H1 (cell line): Measurements from ENCODE around the gene MAP2K7. TPM values are rescaled to one million over a fixed set of nuclear protein-coding genes. Genes with fewer than 3 reads are reported as not detected.

Experiments
- CTCF ChIA-PET: fragments of 300-600 bp; sonication (Branson Sonifier 250); formaldehyde crosslinking; loops from one replicate; lab custom pipeline; 2021; ENCODE audit not compliant: partially characterized antibody; lab: Charles Lee
- POLR2A ChIA-PET: fragments of 300-600 bp; sonication (Branson Sonifier 250); formaldehyde crosslinking; loops from one replicate; lab custom pipeline; 2021; ENCODE audit warnings: inconsistent platforms; ENCODE audit not compliant: partially characterized antibody; lab: Charles Lee
- DNase-seq, 2 experiments: peaks; one replicate each; pipeline versions ENCODE4 v3.0.0 to v3.0.0-alpha.2; 2010 to 2022; ENCODE audit warnings: low spot score in 2 of 2, low read depth in 1 of 2, mixed read lengths in 1 of 2
- FAIRE-seq: peaks from 2 replicates; lab custom pipeline; 2011; peaks lifted over from hg19 to GRCh38; lab: Jason Lieb, UNC
- H2AFZ ChIP-seq: 2 replicates; pipeline ENCODE4 v1.8.1; 2012; ENCODE audit warnings: low read length, inconsistent platforms
- H2AK5ac ChIP-seq: 2 replicates; pipeline ENCODE4 v1.6.1; 2013; ENCODE audit warnings: low read depth, low read length
- H2BK120ac ChIP-seq: replicated peaks from 2 replicates; pipeline ENCODE3; 2013; ENCODE audit warnings: low read depth, low read length, inconsistent platforms
- H2BK12ac ChIP-seq: 2 replicates; pipeline ENCODE4 v1.6.1; 2013; ENCODE audit warnings: low read depth, low read length
- H2BK15ac ChIP-seq: 2 replicates; pipeline ENCODE4 v1.6.1; 2013; ENCODE audit warnings: low read length
- H2BK20ac ChIP-seq: 2 replicates; pipeline ENCODE4 v1.6.1; 2013; ENCODE audit warnings: low read length
- H2BK5ac ChIP-seq: 2 replicates; pipeline ENCODE4 v1.6.1; 2013; ENCODE audit warnings: low read depth, low read length
- H3K14ac ChIP-seq: 2 replicates; pipeline ENCODE4 v1.6.1; 2013; ENCODE audit warnings: inconsistent platforms; ENCODE audit not compliant: insufficient read length
- H3K18ac ChIP-seq: 2 replicates; pipeline ENCODE4 v1.6.1; 2013; ENCODE audit warnings: low read length; ENCODE audit errors: extremely low read depth
- H3K23ac ChIP-seq: 2 replicates; pipeline ENCODE4 v1.6.1; 2013; ENCODE audit warnings: inconsistent platforms; ENCODE audit not compliant: insufficient read length
- H3K23me2 ChIP-seq: 2 replicates; pipeline ENCODE4 v1.6.1; 2013; ENCODE audit warnings: low read depth, low read length
- H3K27ac ChIP-seq: 2 replicates; pipeline ENCODE4 v1.6.1; 2011; ENCODE audit warnings: low read depth, low read length, inconsistent platforms
- H3K27me3 ChIP-seq, 4 experiments: replicated peaks in 1 of 4; 1 replicate in 1 of 4; 2 replicates in 3 of 4; pipeline versions ENCODE4 v1.6.1 to v1.8.1; 2011 to 2013; ENCODE audit warnings: low read length in 3 of 4, mild to moderate bottlenecking in 3 of 4, inconsistent platforms in 2 of 4, mixed read lengths in 2 of 4, moderate library complexity in 1 of 4; ENCODE audit not compliant: control insufficient read depth in 3 of 4, insufficient read depth in 3 of 4; ENCODE audit errors: extremely low read depth in 1 of 4
- H3K36me3 ChIP-seq, 4 experiments: 2 replicates each; pipeline versions ENCODE4 v1.6.1 to v1.8.1; 2011 to 2013; ENCODE audit warnings: mild to moderate bottlenecking in 4 of 4, low read length in 3 of 4, moderate library complexity in 2 of 4, control low read depth in 1 of 4, inconsistent platforms in 1 of 4; ENCODE audit not compliant: insufficient read depth in 4 of 4, control insufficient read depth in 2 of 4
- H3K4ac ChIP-seq: replicated peaks from 2 replicates; pipeline ENCODE3; 2013; ENCODE audit warnings: low read length, low read depth, mixed read lengths, inconsistent platforms; ENCODE audit not compliant: insufficient read length
- H3K4me1 ChIP-seq, 4 experiments: replicated peaks in 1 of 4; 1 replicate in 1 of 4; 2 replicates in 3 of 4; pipeline versions ENCODE4 v1.6.1 to v1.8.1; 2011 to 2013; ENCODE audit warnings: low read length in 3 of 4, inconsistent platforms in 2 of 4, mixed read lengths in 1 of 4; ENCODE audit not compliant: insufficient read depth in 4 of 4, control insufficient read depth in 3 of 4
- H3K4me2 ChIP-seq, 2 experiments: 2 replicates each; pipeline versions ENCODE4 v1.6.1 to v1.8.1; 2011 to 2013; ENCODE audit warnings: low read depth in 2 of 2, low read length in 2 of 2, control low read depth in 1 of 2, inconsistent platforms in 1 of 2, mild to moderate bottlenecking in 1 of 2; ENCODE audit not compliant: insufficient read depth in 1 of 2
- H3K4me3 ChIP-seq, 4 experiments: fragments of 200-600, 300-600 bp in 1 of 4; sonication (generic), shearing (Covaris generic), sonication (Bioruptor Twin) in 1 of 4; 2 replicates each; pipeline versions ENCODE4 v1.5.1 to v1.8.1; 2011 to 2016; ENCODE audit warnings: low read length in 4 of 4, low read depth in 3 of 4, control low read depth in 2 of 4, inconsistent platforms in 2 of 4, mild to moderate bottlenecking in 2 of 4, mixed read lengths in 1 of 4, moderate library complexity in 1 of 4; ENCODE audit not compliant: insufficient read depth in 2 of 4; ENCODE audit errors: extremely low read depth in 1 of 4
- H3K56ac ChIP-seq: replicated peaks from 2 replicates; pipeline ENCODE3; 2013; ENCODE audit warnings: low read depth, mild to moderate bottlenecking, mixed read lengths, low read length, inconsistent platforms; ENCODE audit not compliant: insufficient read length
- H3K79me1 ChIP-seq: 2 replicates; pipeline ENCODE4 v1.6.1; 2013; ENCODE audit warnings: low read depth, low read length, control low read depth
- H3K79me2 ChIP-seq, 2 experiments: 2 replicates each; pipeline versions ENCODE4 v1.6.1 to v1.8.1; 2012 to 2013; ENCODE audit warnings: low read length in 2 of 2, mild to moderate bottlenecking in 2 of 2, inconsistent platforms in 1 of 2; ENCODE audit not compliant: insufficient read depth in 2 of 2, control insufficient read depth in 1 of 2
- H3K9ac ChIP-seq, 4 experiments: replicated peaks in 1 of 4; 1 replicate in 1 of 4; 2 replicates in 3 of 4; pipeline versions ENCODE4 v1.6.1 to v1.8.1; 2011 to 2013; ENCODE audit warnings: low read depth in 3 of 4, low read length in 3 of 4, control low read depth in 2 of 4, mild to moderate bottlenecking in 2 of 4, moderate library complexity in 2 of 4, inconsistent platforms in 1 of 4; ENCODE audit errors: extremely low read depth in 1 of 4
- H3K9me3 ChIP-seq, 2 experiments: 2 replicates each; pipeline versions ENCODE4 v1.6.1 to v1.8.1; 2012 to 2013; ENCODE audit warnings: mild to moderate bottlenecking in 2 of 2, moderate library complexity in 2 of 2, control low read depth in 1 of 2, inconsistent platforms in 1 of 2, low read depth in 1 of 2, low read length in 1 of 2, mixed read lengths in 1 of 2; ENCODE audit not compliant: insufficient read depth in 2 of 2
- H4K20me1 ChIP-seq, 2 experiments: replicated peaks in 1 of 2; 2 replicates each; pipeline versions ENCODE3 to v1.8.1; 2011 to 2013; ENCODE audit warnings: inconsistent platforms in 2 of 2, low read length in 2 of 2, mild to moderate bottlenecking in 1 of 2; ENCODE audit not compliant: insufficient read depth in 2 of 2, control insufficient read depth in 1 of 2
- H4K5ac ChIP-seq: 2 replicates; pipeline ENCODE4 v1.6.1; 2013; ENCODE audit warnings: low read length, low read depth, mixed read lengths, inconsistent platforms; ENCODE audit not compliant: insufficient read length
- H4K8ac ChIP-seq: 2 replicates; pipeline ENCODE4 v1.8.0; 2013; ENCODE audit warnings: mild to moderate bottlenecking, moderate library complexity, low read length, inconsistent platforms; ENCODE audit not compliant: insufficient read depth; ENCODE audit errors: extremely low read depth
- H4K91ac ChIP-seq: replicated peaks from 2 replicates; pipeline ENCODE3; 2013; ENCODE audit warnings: low read length, mixed read lengths, inconsistent platforms; ENCODE audit not compliant: insufficient read length
- CBX5 ChIP-seq: fragments of 300-800, 300-1000 bp; sonication (generic); IDR thresholded peaks from 2 replicates; pipeline ENCODE4 v1.7.1; 2016; ENCODE audit warnings: antibody characterized with exemption, low read length, low read depth
- EGR1 ChIP-seq: IDR thresholded peaks from 2 replicates; pipeline ENCODE4 v1.6.1; 2011; ENCODE audit warnings: low read depth, low read length, borderline replicate concordance
- HDAC6 ChIP-seq: IDR thresholded peaks from one replicate; pipeline ENCODE4 v1.7.1; 2012; ENCODE audit warnings: low read depth, mild to moderate bottlenecking, inconsistent platforms, low read length, moderate library complexity
- KDM4A ChIP-seq: IDR thresholded peaks from one replicate; pipeline ENCODE4 v1.7.1; 2012; ENCODE audit warnings: low read depth, mild to moderate bottlenecking, moderate library complexity, low read length, inconsistent platforms; ENCODE audit not compliant: severe bottlenecking
- KDM5A ChIP-seq: fragments of 200-600 bp; IDR thresholded peaks from 2 replicates; pipeline ENCODE4 v1.7.1; 2012; ENCODE audit warnings: mild to moderate bottlenecking, low read length, inconsistent platforms, mixed read lengths
- POLR2A ChIP-seq, 2 experiments: IDR thresholded peaks; 1 replicate in 1 of 2; 2 replicates in 1 of 2; pipeline ENCODE4 v1.6.1; 2011; ENCODE audit warnings: low read depth in 2 of 2, low read length in 2 of 2, mild to moderate bottlenecking in 2 of 2; ENCODE audit errors: control extremely low read depth in 1 of 2
- RNF2 ChIP-seq: fragments of 200-900, 300-1000 bp; sonication (generic); IDR thresholded peaks from 2 replicates; pipeline ENCODE4 v1.7.1; 2016; ENCODE audit warnings: borderline replicate concordance, low read depth, mild to moderate bottlenecking, antibody characterized with exemption, low read length; ENCODE audit not compliant: poor library complexity, severe bottlenecking; ENCODE audit errors: missing control alignments
- TAF1 ChIP-seq: IDR thresholded peaks from 2 replicates; pipeline ENCODE4 v1.6.1; 2011; ENCODE audit warnings: mild to moderate bottlenecking, low read depth, low read length
- WGBS, 2 experiments: shearing (Covaris generic) in 1 of 2; methylation state at CpG; one replicate each; pipeline versions ENCODE4 v1.1.6 to v1.1.7; 2013 to 2015; ENCODE audit warnings: low lambda C conversion rate in 2 of 2, mixed read lengths in 2 of 2, inconsistent platforms in 1 of 2, low coverage in 1 of 2, missing lambda C conversion rate in 1 of 2; ENCODE audit not compliant: insufficient replicate concordance in 2 of 2, insufficient coverage in 1 of 2, insufficient read length in 1 of 2; ENCODE audit errors: extremely low coverage in 1 of 2, missing lambda C conversion rate in 1 of 2; 5-methylcytosine and 5-hydroxymethylcytosine counted together
- polyA plus RNA-seq, 7 experiments: library from polyadenylated mRNA; depleted of rRNA in 3 of 7; stranded (reverse) in 5 of 7; unstranded in 2 of 7; fragments of >200 nt in 5 of 7; fragments of 200-250 nt in 2 of 7; gene quantifications; 1 replicate in 5 of 7; 2 replicates in 1 of 7; 4 replicates in 1 of 7; pipeline versions ENCODE4 v1.2.1 to v1.2.3, GENCODE V29; 2011 to 2013; ENCODE audit warnings: missing spikeins in 2 of 7, mixed read lengths in 2 of 7
- total RNA-seq: library from RNA; stranded (reverse); fragmentation: NEBNext Ultra II Directional; extraction: Animal tissue kit (Norgen Biotek cat#: 25700); gene quantifications from 2 replicates; pipeline ENCODE4 v1.2.1, GENCODE V29; 2021

Gene MAP2K7
- total and polyA plus RNA-seq, 2 of the 8 experiments (the other 6 are each of a cell fraction or from before 2014, with no cell fraction given): 8.9 to 38.3 TPM

- Histone ChIP-seq H2BK120ac (no peak overlapping the region), H3K4me2 (no peak overlapping the region), H2AK5ac (no peak overlapping the region), H3K27ac (no peak overlapping the region), H3K18ac (no peak overlapping the region), H3K9me3 (no peaks in the 10 kb centered on the region), H4K5ac (no peak overlapping the region), H2BK20ac (no peak overlapping the region), H3K56ac (no peak overlapping the region), H2BK15ac (no peak overlapping the region), H3K79me1 (no peaks in the 10 kb centered on the region), H2BK5ac (no peak overlapping the region), H3K4ac (no peak overlapping the region), H3K4me1 (peaks cover 0 to 33% (median 21%) of the 10 kb centered on the region in 4 experiments; a peak in 5 of 7 replicates), H3K23ac (no peak overlapping the region), H4K20me1 (peaks cover 0 to 10% of the 10 kb centered on the region in 2 experiments), H2BK12ac (no peak overlapping the region), H2AFZ (no peak overlapping the region), H3K4me3 (no peak overlapping the region), H3K36me3 (no peaks in the 10 kb centered on the region), H3K79me2 (no peaks in the 10 kb centered on the region), H3K14ac (no peak overlapping the region), H4K8ac (no peak overlapping the region), H4K91ac (no peak overlapping the region), H3K27me3 (peaks cover 8 to 46% (median 34%) of the 10 kb centered on the region in 4 experiments), H3K9ac (no peak overlapping the region), H3K23me2 (peaks cover 18% of the 10 kb centered on the region; the same call in 1 of the 2 replicates)
- TF ChIP-seq TAF1 (no peak), KDM4A (no peak), KDM5A (no peak), EGR1 (no peak), HDAC6 (no peak), POLR2A (IDR thresholded peaks at IDR 0.05; ENCODE audit: control extremely low read depth in 1 of 2, low read depth in 2 of 2, low read length in 2 of 2) (no peak), CBX5 (no peak), RNF2 (no peak)
- POLR2A ChIA-PET: interaction anchor here (0.7 to 10.5 kb wide), 4 partner anchors 9 to 55 kb away, joined by 3 to 106 read pairs (median 4); partner anchors contain the start of genes SNAPC2 and TGFBR3L
- FAIRE-seq: no peak
- DNase-seq: no peak
- CTCF ChIA-PET: interaction anchor here (0.9 to 11.2 kb wide), 3 partner anchors 13 to 62 kb away, joined by 3 to 112 read pairs (median 3); partner anchors contain the start of genes SNAPC2 and TGFBR3L
- WGBS, 2 experiments: 84% methylated on average over 17 of the region's 18 CpGs; no CpG with 5 or more reads in 1 of the 2 experiments
These were observed 39.0 kb upstream of the MAP2K7 start for GRCh38 chr19:7864690-7865074.
